ENCODE data around the gene COL4A3. TPM values are rescaled to one million over a fixed set of nuclear protein-coding genes. Genes with fewer than 3 reads are reported as not detected.

The COL4A3 gene
- total RNA-seq, 1 donor from 2014 or later: 0.32 TPM

DNA sequence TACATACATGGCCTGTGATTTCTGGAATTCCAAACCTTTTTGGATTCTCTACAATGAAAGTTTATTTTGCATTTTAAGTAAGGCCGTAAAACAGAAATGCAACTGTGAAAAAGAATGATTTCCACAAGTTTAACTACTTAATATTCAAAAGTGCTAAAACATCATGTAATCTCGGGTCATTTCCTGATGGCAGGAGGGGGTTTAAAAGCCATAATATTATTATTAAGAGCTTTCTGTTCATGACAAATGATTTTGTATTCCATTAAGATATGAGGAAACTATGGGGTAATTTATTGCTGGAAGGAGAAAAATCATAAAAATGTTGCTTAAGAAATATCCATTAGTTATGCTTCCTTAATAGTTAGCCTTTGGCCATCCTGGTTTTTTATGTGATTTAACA is 65.7 kb downstream of the COL4A3 start:
- DNase-seq (ENCODE audit: extremely low spot score, unreplicated experiment): no peak
- Mint-ChIP-seq H3K27ac (ENCODE audit: unreplicated experiment) (no peak overlapping the region), H3K4me3 (ENCODE audit: unreplicated experiment) (no peak overlapping the region), H3K9me3 (ENCODE audit: unreplicated experiment) (peaks cover 5% of the 10 kb centered on the region), H3K36me3 (ENCODE audit: unreplicated experiment) (no peaks in the 10 kb centered on the region), H3K4me1 (ENCODE audit: unreplicated experiment) (peaks cover 18% of the 10 kb centered on the region), H3K27me3 (ENCODE audit: unreplicated experiment) (peaks cover 16% of the 10 kb centered on the region)
- TF ChIP-seq, protein P1, sequence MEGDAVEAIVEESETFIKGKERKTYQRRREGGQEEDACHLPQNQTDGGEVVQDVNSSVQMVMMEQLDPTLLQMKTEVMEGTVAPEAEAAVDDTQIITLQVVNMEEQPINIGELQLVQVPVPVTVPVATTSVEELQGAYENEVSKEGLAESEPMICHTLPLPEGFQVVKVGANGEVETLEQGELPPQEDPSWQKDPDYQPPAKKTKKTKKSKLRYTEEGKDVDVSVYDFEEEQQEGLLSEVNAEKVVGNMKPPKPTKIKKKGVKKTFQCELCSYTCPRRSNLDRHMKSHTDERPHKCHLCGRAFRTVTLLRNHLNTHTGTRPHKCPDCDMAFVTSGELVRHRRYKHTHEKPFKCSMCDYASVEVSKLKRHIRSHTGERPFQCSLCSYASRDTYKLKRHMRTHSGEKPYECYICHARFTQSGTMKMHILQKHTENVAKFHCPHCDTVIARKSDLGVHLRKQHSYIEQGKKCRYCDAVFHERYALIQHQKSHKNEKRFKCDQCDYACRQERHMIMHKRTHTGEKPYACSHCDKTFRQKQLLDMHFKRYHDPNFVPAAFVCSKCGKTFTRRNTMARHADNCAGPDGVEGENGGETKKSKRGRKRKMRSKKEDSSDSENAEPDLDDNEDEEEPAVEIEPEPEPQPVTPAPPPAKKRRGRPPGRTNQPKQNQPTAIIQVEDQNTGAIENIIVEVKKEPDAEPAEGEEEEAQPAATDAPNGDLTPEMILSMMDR (IDR thresholded peaks at IDR 0.05): no peak

DNA sequence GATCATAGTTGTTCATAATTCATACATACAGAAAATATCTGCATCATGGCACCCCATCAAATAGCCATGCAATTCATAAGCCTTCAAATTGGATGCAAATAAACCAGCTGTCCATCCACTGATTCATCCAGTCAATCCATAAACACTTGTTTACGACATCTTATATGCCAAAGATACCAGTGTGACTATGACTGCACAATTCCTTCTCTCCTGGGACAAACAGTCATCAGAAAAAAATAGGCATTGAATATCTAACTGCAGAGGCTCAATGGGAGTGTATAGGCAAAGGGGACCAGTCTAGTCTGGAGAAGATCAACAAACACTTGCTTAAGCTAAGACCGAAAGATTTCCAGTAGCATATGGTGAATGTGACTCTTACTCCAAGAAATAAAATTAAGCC is 70.0 kb downstream of the COL4A3 start:
- no peaks in the 10 kb centered on the region for H3K36me3 Mint-ChIP-seq (ENCODE audit: unreplicated experiment)
- no peak overlapping the region for H3K27ac Mint-ChIP-seq (ENCODE audit: unreplicated experiment)
- H3K4me3 Mint-ChIP-seq (ENCODE audit: unreplicated experiment): no peak overlapping the region
- H3K9me3 Mint-ChIP-seq (ENCODE audit: unreplicated experiment): peaks cover 5% of the 10 kb centered on the region
- TF ChIP-seq, protein P1 (IDR thresholded peaks at IDR 0.05): no peak
- H3K27me3 Mint-ChIP-seq (ENCODE audit: unreplicated experiment): peaks cover 20% of the 10 kb centered on the region
- DNase-seq (ENCODE audit: extremely low spot score, unreplicated experiment): no peak
- peaks cover 4% of the 10 kb centered on the region for H3K4me1 Mint-ChIP-seq (ENCODE audit: unreplicated experiment)

DNA sequence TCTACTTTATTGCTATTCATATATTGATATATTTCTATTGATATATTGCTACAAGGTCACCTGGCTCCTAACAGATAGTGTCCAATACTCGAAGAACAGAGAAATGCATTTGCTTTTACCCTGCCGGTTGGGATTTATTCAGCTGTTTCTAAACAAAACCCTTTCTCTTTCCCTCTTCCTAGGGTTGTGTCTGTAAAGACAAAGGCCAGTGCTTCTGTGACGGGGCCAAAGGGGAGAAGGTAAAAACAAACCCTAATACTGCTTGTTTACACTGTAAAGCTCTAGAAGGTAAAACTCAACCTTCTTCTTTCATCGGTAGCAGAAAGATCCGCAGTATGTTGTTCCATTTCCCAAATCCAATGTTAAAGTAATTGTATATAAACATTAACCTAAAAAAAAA is 73.4 kb downstream of the COL4A3 start:
- H3K27me3 Mint-ChIP-seq (ENCODE audit: unreplicated experiment): peaks cover 24% of the 10 kb centered on the region
- no peak overlapping the region for H3K4me3 Mint-ChIP-seq (ENCODE audit: unreplicated experiment)
- TF ChIP-seq, protein P1 (IDR thresholded peaks at IDR 0.05): no peak
- H3K9me3 Mint-ChIP-seq (ENCODE audit: unreplicated experiment): no peaks in the 10 kb centered on the region
- H3K4me1 Mint-ChIP-seq (ENCODE audit: unreplicated experiment): peaks cover 4% of the 10 kb centered on the region
- H3K27ac Mint-ChIP-seq (ENCODE audit: unreplicated experiment): no peak overlapping the region
- H3K36me3 Mint-ChIP-seq (ENCODE audit: unreplicated experiment): no peaks in the 10 kb centered on the region
- DNase-seq (ENCODE audit: extremely low spot score, unreplicated experiment): no peak

DNA sequence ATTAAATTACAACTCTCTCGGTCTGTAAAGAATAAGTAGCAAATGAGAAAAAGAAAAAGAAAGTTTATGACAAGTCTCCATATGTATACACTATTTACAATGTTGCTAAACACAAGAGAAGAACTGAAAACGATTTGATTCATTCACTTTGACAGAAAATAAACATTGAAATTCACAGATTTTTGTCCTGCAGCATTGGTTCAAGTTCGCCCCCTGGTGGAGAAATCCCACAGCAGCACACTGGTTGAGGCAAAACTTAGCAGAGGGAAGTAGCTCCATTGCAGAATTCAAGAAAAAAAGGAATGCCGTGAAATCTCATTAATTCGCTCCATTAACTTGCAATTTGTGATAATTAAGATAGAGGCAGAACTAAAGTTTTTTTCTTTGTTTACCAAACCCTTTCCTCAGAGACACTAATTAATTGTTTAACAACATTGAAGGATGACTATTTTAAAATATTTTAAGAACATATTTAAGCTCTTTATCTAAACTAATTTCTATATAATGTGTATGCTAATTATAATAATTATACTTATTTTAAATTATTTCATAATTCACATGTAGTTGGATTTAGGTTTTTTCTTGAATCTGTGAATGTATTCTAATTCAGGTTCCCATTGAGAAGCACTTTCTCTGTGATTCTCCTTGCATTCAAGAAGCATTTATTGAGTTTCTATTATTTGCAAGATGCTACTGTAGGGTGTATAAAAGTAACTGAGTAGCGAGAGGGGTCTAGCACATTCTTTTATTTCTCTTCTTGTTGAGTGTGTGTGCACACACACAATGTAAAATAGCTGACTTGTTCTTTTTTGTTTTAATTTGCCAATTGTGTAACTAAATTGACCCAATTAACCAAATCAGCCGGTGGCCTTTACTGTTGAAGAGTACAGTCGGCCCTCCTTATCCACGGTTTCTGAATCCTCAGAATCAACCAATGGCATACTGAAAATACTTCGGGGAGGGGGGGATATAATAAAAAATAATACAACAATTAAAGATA is 74.1 kb downstream of the COL4A3 start:
- TF ChIP-seq, protein P1 (IDR thresholded peaks at IDR 0.05): peak; percentile 94
- DNase-seq (ENCODE audit: extremely low spot score, unreplicated experiment): peak; percentile 88

DNA sequence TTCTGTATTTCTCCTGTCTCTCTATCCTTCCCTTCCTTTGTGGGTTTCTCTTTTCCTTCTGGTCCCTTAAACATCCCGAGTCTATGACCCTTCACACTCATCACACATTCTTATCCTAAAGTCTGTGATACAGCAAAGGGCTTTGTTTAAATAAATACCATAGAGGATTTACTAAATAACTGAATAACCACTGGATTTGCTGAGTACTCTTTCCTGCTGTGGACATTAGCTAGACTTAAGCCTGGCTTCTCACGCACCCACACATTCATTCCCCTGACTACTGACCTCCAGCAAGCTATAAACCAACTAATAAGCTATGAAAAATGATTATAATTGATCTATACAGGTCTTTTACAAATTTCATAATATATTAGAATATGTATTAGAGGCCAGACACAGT is 76.6 kb downstream of the COL4A3 start:
- Mint-ChIP-seq H3K4me1 (ENCODE audit: unreplicated experiment) (peaks cover 4% of the 10 kb centered on the region), H3K9me3 (ENCODE audit: unreplicated experiment) (no peaks in the 10 kb centered on the region), H3K27me3 (ENCODE audit: unreplicated experiment) (peaks cover 17% of the 10 kb centered on the region), H3K36me3 (ENCODE audit: unreplicated experiment) (no peaks in the 10 kb centered on the region), H3K27ac (ENCODE audit: unreplicated experiment) (no peak overlapping the region), H3K4me3 (ENCODE audit: unreplicated experiment) (no peak overlapping the region)
- no peak for DNase-seq (ENCODE audit: extremely low spot score, unreplicated experiment)
- TF ChIP-seq, protein P1 (IDR thresholded peaks at IDR 0.05): no peak

More for the DNA sequence above, 74.1 kb downstream of the COL4A3 start:
- no peaks in the 10 kb centered on the region for H3K9me3 Mint-ChIP-seq (ENCODE audit: unreplicated experiment)
- peaks cover 22% of the 10 kb centered on the region for H3K27me3 Mint-ChIP-seq (ENCODE audit: unreplicated experiment)
- no peaks in the 10 kb centered on the region for H3K36me3 Mint-ChIP-seq (ENCODE audit: unreplicated experiment)
- H3K27ac Mint-ChIP-seq (ENCODE audit: unreplicated experiment): no peak overlapping the region
- no peak overlapping the region for H3K4me3 Mint-ChIP-seq (ENCODE audit: unreplicated experiment)
- peaks cover 4% of the 10 kb centered on the region for H3K4me1 Mint-ChIP-seq (ENCODE audit: unreplicated experiment)

Measured in osteocyte (in vitro differentiated cells).